DOHH2 (cell line): Measurements from ENCODE around the gene UBXN10.
A peak's percentile ranks its signal among the peaks of the same experiment; 100 is the strongest.

Experiments used
- H3F3A ChIP-seq: fragments of 200-600 bp; sonication (generic), shearing (Covaris generic); 2 replicates; pipeline ENCODE4 v1.6.0; 2016; ENCODE audit warnings: antibody characterized with exemption, mild to moderate bottlenecking; ENCODE audit not compliant: control insufficient read depth, insufficient read depth
- H3K27ac ChIP-seq: fragments of 200-600 bp; sonication (generic); 2 replicates; pipeline ENCODE4 v1.5.1; 2014; ENCODE audit warnings: low read depth, mild to moderate bottlenecking, low read length, moderate library complexity
- H3K27me3 ChIP-seq: fragments of 200-600 bp; sonication (generic); 2 replicates; pipeline ENCODE4 v1.6.1; 2014; ENCODE audit warnings: mild to moderate bottlenecking, low read length, mixed read lengths; ENCODE audit not compliant: control insufficient read depth
- H3K36me3 ChIP-seq: fragments of 200-600 bp; sonication (generic); 2 replicates; pipeline ENCODE4 v1.6.1; 2014; ENCODE audit warnings: mild to moderate bottlenecking, low read length, moderate library complexity, mixed read lengths; ENCODE audit not compliant: control insufficient read depth
- H3K4me1 ChIP-seq: fragments of 200-600 bp; sonication (generic); 2 replicates; pipeline ENCODE4 v1.6.1; 2014; ENCODE audit warnings: mild to moderate bottlenecking, low read length, mixed read lengths; ENCODE audit not compliant: control insufficient read depth
- H3K4me2 ChIP-seq: fragments of 200-600 bp; sonication (generic); 2 replicates; pipeline ENCODE4 v1.6.0; 2014; ENCODE audit warnings: mild to moderate bottlenecking, low read length, moderate library complexity
- H3K4me3 ChIP-seq: fragments of 200-600 bp; sonication (generic); 2 replicates; pipeline ENCODE4 v1.5.1; 2014; ENCODE audit warnings: mild to moderate bottlenecking, low read length, mixed read lengths
- H3K79me2 ChIP-seq: fragments of 200-600 bp; sonication (generic); 2 replicates; pipeline ENCODE4 v1.6.1; 2014; ENCODE audit warnings: mild to moderate bottlenecking, low read length, mixed read lengths; ENCODE audit not compliant: control insufficient read depth
- H3K9me2 ChIP-seq: fragments of 200-600 bp; sonication (generic); replicated peaks from 2 replicates; pipeline ENCODE4 v1.6.1; 2014; ENCODE audit warnings: mild to moderate bottlenecking, low read length, mixed read lengths; ENCODE audit not compliant: control insufficient read depth
- H3K9me3 ChIP-seq: fragments of 200-600 bp; sonication (generic); 2 replicates; pipeline ENCODE4 v1.6.1; 2014; ENCODE audit warnings: antibody characterized with exemption, low read length, mixed read lengths; ENCODE audit not compliant: control insufficient read depth, insufficient read depth
- H4K20me1 ChIP-seq: fragments of 200-600 bp; sonication (generic); 2 replicates; pipeline ENCODE4 v1.6.0; 2014; ENCODE audit warnings: low read depth, mild to moderate bottlenecking, antibody characterized with exemption, low read length, moderate library complexity; ENCODE audit not compliant: control insufficient read depth, insufficient read depth
- EZH2phosphoT487 ChIP-seq: fragments of 200-600 bp; sonication (generic); IDR thresholded peaks from 2 replicates; pipeline ENCODE4 v1.6.1; 2017; ENCODE audit warnings: borderline replicate concordance, mild to moderate bottlenecking, antibody characterized with exemption, low read length, moderate library complexity, mixed read lengths
- TF ChIP-seq, protein P1 (sequence below): fragments of 200-600 bp; sonication (generic); IDR thresholded peaks from one replicate; pipeline ENCODE4 v1.5.1; 2014; ENCODE audit warnings: antibody characterized with exemption, mild to moderate bottlenecking, low read depth, low read length; ENCODE audit not compliant: poor library complexity, severe bottlenecking

UBXN10 gene

DNA sequence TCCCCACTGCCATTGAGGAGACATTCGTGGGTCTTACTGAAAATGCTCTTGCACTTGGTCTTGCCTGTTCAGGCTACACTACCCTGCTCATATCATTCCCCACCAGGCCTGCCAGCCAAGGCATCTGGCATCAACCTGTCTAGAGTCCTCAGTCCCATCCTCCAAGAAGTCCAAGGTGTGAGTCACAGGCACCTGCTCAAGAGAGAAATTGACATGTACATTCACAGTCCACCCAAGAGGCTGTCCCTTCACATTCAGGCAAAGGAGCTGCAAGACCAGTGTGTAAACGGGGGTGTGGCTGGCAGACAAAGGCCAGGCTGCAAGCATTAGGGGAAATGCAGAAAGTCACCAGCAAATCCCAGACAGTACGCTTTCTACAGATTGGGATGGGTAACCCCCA, 13.5 kb downstream of the UBXN10 start:
- H3K27ac ChIP-seq, result peak overlapping the region; percentile 64

DNA sequence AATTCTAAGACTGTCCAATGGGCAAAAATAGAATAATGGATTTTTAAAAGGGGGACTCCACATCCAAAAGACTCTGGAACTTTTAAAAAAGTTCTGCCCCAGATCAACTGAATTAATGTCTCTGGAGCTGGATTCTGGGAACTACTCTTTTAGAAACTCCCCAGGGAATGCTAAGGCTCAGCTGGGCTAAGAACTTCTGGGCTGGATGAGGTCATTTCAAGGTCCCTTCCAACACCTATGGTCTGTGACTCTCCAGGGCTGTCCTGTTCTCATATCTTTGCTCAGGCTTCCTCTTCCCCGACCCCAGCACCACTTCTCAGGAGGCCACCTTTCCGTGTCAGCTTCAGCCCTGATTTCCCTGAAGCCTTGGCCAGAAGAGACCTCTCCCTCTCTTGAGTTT, 13.9 kb downstream of the UBXN10 start:
- H3F3A ChIP-seq, result no peaks in the 10 kb centered on the region
- no peaks in the 10 kb centered on the region for H3K79me2 ChIP-seq
- H3K9me2 ChIP-seq, result no peaks in the 10 kb centered on the region
- H3K4me2 ChIP-seq, result peak overlapping the region; percentile 53
- TF ChIP-seq, protein P1, sequence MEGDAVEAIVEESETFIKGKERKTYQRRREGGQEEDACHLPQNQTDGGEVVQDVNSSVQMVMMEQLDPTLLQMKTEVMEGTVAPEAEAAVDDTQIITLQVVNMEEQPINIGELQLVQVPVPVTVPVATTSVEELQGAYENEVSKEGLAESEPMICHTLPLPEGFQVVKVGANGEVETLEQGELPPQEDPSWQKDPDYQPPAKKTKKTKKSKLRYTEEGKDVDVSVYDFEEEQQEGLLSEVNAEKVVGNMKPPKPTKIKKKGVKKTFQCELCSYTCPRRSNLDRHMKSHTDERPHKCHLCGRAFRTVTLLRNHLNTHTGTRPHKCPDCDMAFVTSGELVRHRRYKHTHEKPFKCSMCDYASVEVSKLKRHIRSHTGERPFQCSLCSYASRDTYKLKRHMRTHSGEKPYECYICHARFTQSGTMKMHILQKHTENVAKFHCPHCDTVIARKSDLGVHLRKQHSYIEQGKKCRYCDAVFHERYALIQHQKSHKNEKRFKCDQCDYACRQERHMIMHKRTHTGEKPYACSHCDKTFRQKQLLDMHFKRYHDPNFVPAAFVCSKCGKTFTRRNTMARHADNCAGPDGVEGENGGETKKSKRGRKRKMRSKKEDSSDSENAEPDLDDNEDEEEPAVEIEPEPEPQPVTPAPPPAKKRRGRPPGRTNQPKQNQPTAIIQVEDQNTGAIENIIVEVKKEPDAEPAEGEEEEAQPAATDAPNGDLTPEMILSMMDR, result no peak
- TF ChIP-seq EZH2phosphoT487, result no peak
- no peaks in the 10 kb centered on the region for H3K9me3 ChIP-seq
- H4K20me1 ChIP-seq, result no peaks in the 10 kb centered on the region
- H3K36me3 ChIP-seq, result no peaks in the 10 kb centered on the region
- peak overlapping the region; percentile 17; the same call in 1 of the 2 replicates for H3K4me3 ChIP-seq
- H3K27ac ChIP-seq, result peak overlapping the region; percentile 64
- peaks cover 7% of the 10 kb centered on the region; the same call in 1 of the 2 replicates for H3K27me3 ChIP-seq
- H3K4me1 ChIP-seq, result peaks cover 35% of the 10 kb centered on the region

More for the DNA sequence above, 13.5 kb downstream of the UBXN10 start:
- H3K4me1 ChIP-seq, result peaks cover 35% of the 10 kb centered on the region
- peaks cover 8% of the 10 kb centered on the region for H3K27me3 ChIP-seq
- H3K9me3 ChIP-seq, result no peaks in the 10 kb centered on the region
- H3K4me3 ChIP-seq, result no peak overlapping the region
- TF ChIP-seq EZH2phosphoT487, result no peak
- no peaks in the 10 kb centered on the region for H3K79me2 ChIP-seq
- H3K9me2 ChIP-seq, result no peaks in the 10 kb centered on the region
- no peaks in the 10 kb centered on the region for H4K20me1 ChIP-seq
- no peaks in the 10 kb centered on the region for H3F3A ChIP-seq
- no peaks in the 10 kb centered on the region for H3K36me3 ChIP-seq
- H3K4me2 ChIP-seq, result no peak overlapping the region

DNA sequence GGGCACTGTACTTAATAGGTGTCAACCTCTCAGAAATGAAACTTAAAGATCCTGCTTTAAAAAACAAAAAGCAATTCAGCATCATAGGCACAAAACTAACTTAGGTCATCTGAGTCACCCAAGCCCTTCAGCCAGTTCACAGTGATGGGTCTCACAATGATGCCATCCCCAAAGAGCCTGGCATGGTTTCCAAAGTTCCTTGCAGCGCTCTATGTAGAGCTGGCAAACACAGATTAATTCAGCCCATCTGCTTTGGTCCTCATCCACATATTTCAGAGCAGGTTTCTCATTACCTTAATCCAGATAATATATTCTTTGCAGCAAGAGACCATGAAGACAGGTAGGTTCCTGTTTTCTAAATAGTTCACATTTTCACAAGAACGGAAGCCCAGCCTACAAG, 15.1 kb downstream of the UBXN10 start:
- Histone ChIP-seq H3K27me3 (peaks cover 5% of the 10 kb centered on the region; the same call in 1 of the 2 replicates), H3K27ac (peak overlapping the region; percentile 64), H3K4me2 (peak overlapping the region; percentile 53), H3K4me3 (peak overlapping the region; percentile 17; the same call in 1 of the 2 replicates), H3K9me3 (no peaks in the 10 kb centered on the region), H3K36me3 (no peaks in the 10 kb centered on the region), H3K79me2 (no peaks in the 10 kb centered on the region), H3K4me1 (peaks cover 32% of the 10 kb centered on the region), H3K9me2 (no peaks in the 10 kb centered on the region), H3F3A (no peaks in the 10 kb centered on the region), H4K20me1 (no peaks in the 10 kb centered on the region)
- TF ChIP-seq, protein P1, result no peak
- TF ChIP-seq EZH2phosphoT487, result no peak

DNA sequence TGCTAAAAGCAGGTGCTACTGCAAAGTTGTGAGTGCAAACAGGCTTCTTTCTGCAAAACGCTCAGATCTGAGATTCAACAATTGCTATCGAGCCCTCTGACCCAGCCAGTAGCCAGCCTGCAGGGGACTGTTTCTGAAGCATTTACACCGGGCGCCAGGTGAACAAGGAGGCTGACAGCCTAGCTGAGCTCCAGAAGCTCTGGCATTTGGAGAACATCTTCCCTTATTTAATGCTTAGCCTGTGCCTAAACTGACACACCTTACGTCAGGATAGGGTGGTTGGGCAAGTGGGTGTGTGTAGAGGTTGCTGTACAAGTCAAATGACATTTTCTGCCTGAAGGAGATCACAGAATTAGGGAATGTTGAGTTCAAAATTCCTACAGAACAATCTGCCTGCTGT, 16.3 kb downstream of the UBXN10 start:
- Histone ChIP-seq H3K36me3 (no peaks in the 10 kb centered on the region), H3K9me3 (no peaks in the 10 kb centered on the region), H3K4me1 (peaks cover 32% of the 10 kb centered on the region), H3F3A (no peaks in the 10 kb centered on the region), H3K9me2 (no peaks in the 10 kb centered on the region), H3K27me3 (peaks cover 5% of the 10 kb centered on the region; the same call in 1 of the 2 replicates), H3K4me3 (no peak overlapping the region), H3K4me2 (no peak overlapping the region), H4K20me1 (no peaks in the 10 kb centered on the region), H3K79me2 (no peaks in the 10 kb centered on the region), H3K27ac (no peak overlapping the region)
- no peak for TF ChIP-seq EZH2phosphoT487
